PFSK-1 (cell line): ENCODE measurements around the gene BCORL1.

Source experiments
- FOXP2 ChIP-seq: optimal IDR thresholded peaks from 2 replicates; pipeline ENCODE3; 2011; ENCODE audit warnings: borderline replicate concordance, control low read depth, inconsistent platforms; ENCODE audit not compliant: insufficient read depth; ENCODE audit errors: extremely low read length, extremely low read depth
- POLR2AphosphoS5 ChIP-seq: IDR thresholded peaks from 2 replicates; pipeline ENCODE4 v1.6.1; 2012; ENCODE audit warnings: low read depth, mild to moderate bottlenecking, control low read depth, low read length, moderate library complexity
- SIN3A ChIP-seq: IDR thresholded peaks from 2 replicates; pipeline ENCODE4 v1.6.1; 2012; ENCODE audit warnings: mild to moderate bottlenecking, low read length, moderate library complexity, borderline replicate concordance; ENCODE audit not compliant: insufficient read depth
- TAF1 ChIP-seq: IDR thresholded peaks from 2 replicates; pipeline ENCODE4 v1.6.1; 2012; ENCODE audit warnings: low read length, control low read depth, borderline replicate concordance; ENCODE audit not compliant: insufficient read depth
- TF ChIP-seq, protein P1 (sequence below), 2 experiments: IDR thresholded peaks; 2 replicates each; pipeline versions ENCODE4 v1.6.1 to v1.8.0; 2011 to 2012; ENCODE audit warnings: low read depth in 2 of 2, low read length in 2 of 2, control low read depth in 1 of 2, inconsistent platforms in 1 of 2, mild to moderate bottlenecking in 1 of 2, moderate library complexity in 1 of 2; ENCODE audit not compliant: insufficient read depth in 1 of 2

Gene BCORL1

DNA sequence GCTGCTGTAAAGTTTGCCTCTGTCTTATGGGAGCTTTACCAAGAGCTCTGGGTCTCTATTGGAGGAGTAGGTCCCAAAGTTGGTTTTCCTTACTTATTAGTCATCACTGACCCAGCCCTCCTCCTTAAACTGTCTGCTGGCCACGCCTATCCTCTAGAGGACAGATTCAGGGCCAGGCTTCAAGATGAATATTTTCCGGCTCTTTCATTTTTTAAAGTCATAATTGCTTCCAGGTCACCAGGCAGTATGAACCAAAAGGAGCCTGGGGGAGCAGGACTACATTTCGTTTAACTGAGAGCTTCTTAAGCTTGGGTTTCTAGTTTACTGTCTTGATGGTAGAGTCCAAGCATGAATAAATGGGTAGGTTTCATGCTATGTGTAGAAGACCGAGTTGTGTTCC is 13.7 kb downstream of the BCORL1 start:
- TF ChIP-seq FOXP2 (no peak), SIN3A (no peak), POLR2AphosphoS5 (no peak), TAF1 (no peak)
- TF ChIP-seq, protein P1, sequence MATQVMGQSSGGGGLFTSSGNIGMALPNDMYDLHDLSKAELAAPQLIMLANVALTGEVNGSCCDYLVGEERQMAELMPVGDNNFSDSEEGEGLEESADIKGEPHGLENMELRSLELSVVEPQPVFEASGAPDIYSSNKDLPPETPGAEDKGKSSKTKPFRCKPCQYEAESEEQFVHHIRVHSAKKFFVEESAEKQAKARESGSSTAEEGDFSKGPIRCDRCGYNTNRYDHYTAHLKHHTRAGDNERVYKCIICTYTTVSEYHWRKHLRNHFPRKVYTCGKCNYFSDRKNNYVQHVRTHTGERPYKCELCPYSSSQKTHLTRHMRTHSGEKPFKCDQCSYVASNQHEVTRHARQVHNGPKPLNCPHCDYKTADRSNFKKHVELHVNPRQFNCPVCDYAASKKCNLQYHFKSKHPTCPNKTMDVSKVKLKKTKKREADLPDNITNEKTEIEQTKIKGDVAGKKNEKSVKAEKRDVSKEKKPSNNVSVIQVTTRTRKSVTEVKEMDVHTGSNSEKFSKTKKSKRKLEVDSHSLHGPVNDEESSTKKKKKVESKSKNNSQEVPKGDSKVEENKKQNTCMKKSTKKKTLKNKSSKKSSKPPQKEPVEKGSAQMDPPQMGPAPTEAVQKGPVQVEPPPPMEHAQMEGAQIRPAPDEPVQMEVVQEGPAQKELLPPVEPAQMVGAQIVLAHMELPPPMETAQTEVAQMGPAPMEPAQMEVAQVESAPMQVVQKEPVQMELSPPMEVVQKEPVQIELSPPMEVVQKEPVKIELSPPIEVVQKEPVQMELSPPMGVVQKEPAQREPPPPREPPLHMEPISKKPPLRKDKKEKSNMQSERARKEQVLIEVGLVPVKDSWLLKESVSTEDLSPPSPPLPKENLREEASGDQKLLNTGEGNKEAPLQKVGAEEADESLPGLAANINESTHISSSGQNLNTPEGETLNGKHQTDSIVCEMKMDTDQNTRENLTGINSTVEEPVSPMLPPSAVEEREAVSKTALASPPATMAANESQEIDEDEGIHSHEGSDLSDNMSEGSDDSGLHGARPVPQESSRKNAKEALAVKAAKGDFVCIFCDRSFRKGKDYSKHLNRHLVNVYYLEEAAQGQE (IDR thresholded peaks at IDR 0.05; ENCODE audit: insufficient read depth in 1 of 2, low read depth in 2 of 2, low read length in 2 of 2), result no peak

- TF ChIP-seq POLR2AphosphoS5 (no peak), SIN3A (no peak), TAF1 (no peak), FOXP2 (no peak)
- TF ChIP-seq, protein P1 (IDR thresholded peaks at IDR 0.05; ENCODE audit: insufficient read depth in 1 of 2, low read depth in 2 of 2, low read length in 2 of 2), result no peak
Observed at GRCh38 chrX:129997086-129997485, 14.7 kb downstream of the BCORL1 start.

- TF ChIP-seq SIN3A, result no peak
- no peak for TF ChIP-seq POLR2AphosphoS5
- no peak for TF ChIP-seq TAF1
- no peak for TF ChIP-seq FOXP2
- TF ChIP-seq, protein P1 (IDR thresholded peaks at IDR 0.05; ENCODE audit: insufficient read depth in 1 of 2, low read depth in 2 of 2, low read length in 2 of 2), result no peak
Observed at GRCh38 chrX:129998021-129998420, 15.6 kb downstream of the BCORL1 start.

GRCh38 chrX:130001893-130002292 is 19.5 kb downstream of the BCORL1 start:
- TF ChIP-seq TAF1 (no peak), POLR2AphosphoS5 (no peak), FOXP2 (no peak), SIN3A (no peak)
- TF ChIP-seq, protein P1 (IDR thresholded peaks at IDR 0.05; ENCODE audit: insufficient read depth in 1 of 2, low read depth in 2 of 2, low read length in 2 of 2), result no peak

DNA sequence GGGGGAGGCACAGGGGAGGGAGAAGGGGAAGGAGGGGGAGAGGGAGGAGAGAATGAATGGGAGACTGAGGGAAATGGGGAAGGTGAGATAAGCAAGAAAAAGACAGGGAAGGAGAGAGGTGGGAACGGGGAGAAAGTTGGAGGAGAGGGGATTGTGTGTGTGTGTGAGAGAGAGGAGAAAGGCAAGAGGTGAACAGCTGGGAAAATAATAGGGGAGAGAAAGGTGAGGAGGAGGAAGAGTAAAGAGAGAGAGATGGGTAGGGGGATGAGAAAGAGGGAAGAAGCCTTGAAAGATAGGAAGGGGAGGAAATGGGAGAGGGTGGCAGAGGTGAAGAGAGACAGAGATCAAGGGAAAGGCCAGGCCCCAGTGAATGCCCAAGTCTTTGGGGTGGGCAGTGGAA is 20.1 kb downstream of the BCORL1 start:
- no peak for TF ChIP-seq SIN3A
- TF ChIP-seq POLR2AphosphoS5, result no peak
- TF ChIP-seq FOXP2, result no peak
- no peak for TF ChIP-seq TAF1
- TF ChIP-seq, protein P1 (IDR thresholded peaks at IDR 0.05; ENCODE audit: insufficient read depth in 1 of 2, low read depth in 2 of 2, low read length in 2 of 2), result no peak
